DMS114 treated with DMSO at 0.1 percent for 48 hours (cell line): ENCODE results near the gene NOG.
A peak's percentile ranks its signal among the peaks of the same experiment; 100 is the strongest.

Experiments
- DNase-seq: peaks from one replicate; lab custom pipeline; 2025; ENCODE audit not compliant: unreplicated experiment; lab: John Stamatoyannopoulos, UW

NOG gene

GRCh38 chr17:56593646-56594319 lies at the start of gene NOG:
TSS of gene NOG (plus strand) at chr17:56593699. CDS start at chr17:56594224, 525 bp downstream.
- DNase-seq, result peak; percentile 71

- DNase-seq, result no peak
Measured at GRCh38 chr17:56545106-56545505, 48.4 kb upstream of the NOG start.

- no peak for DNase-seq
Measured at GRCh38 chr17:56545930-56546329, 47.6 kb upstream of the NOG start.

GRCh38 chr17:56548661-56549060 lies 44.8 kb upstream of the NOG start:
- no peak for DNase-seq

- DNase-seq, result no peak
Measured at GRCh38 chr17:56549501-56549900, 44.0 kb upstream of the NOG start.

GRCh38 chr17:56557682-56558081 lies 35.8 kb upstream of the NOG start:
- DNase-seq, result no peak

GRCh38 chr17:56558088-56558487 lies 35.4 kb upstream of the NOG start:
- DNase-seq, result no peak

- no peak for DNase-seq
Measured at GRCh38 chr17:56570199-56570598, 23.3 kb upstream of the NOG start.

GRCh38 chr17:56571456-56571855 lies 22.0 kb upstream of the NOG start:
- no peak for DNase-seq

GRCh38 chr17:56577190-56577842 lies 16.2 kb upstream of the NOG start:
- DNase-seq, result no peak

- no peak for DNase-seq
Measured at GRCh38 chr17:56577843-56578204, 15.7 kb upstream of the NOG start.

GRCh38 chr17:56581635-56582627 lies 11.6 kb upstream of the NOG start:
- no peak for DNase-seq

GRCh38 chr17:56583772-56584171 lies 9.7 kb upstream of the NOG start:
- no peak for DNase-seq

GRCh38 chr17:56587298-56587697 lies 6.2 kb upstream of the NOG start:
- DNase-seq, result no peak

GRCh38 chr17:56592487-56593085 lies 913 bp upstream of the NOG start:
- DNase-seq, result peak; percentile 73

- peak; percentile 73 for DNase-seq
Measured at GRCh38 chr17:56593086-56593645, 333 bp upstream of the NOG start.

GRCh38 chr17:56594320-56595107 lies 1.0 kb downstream of the NOG start:
- no peak for DNase-seq

- no peak for DNase-seq
Measured at GRCh38 chr17:56595108-56595418, 1.6 kb downstream of the NOG start.

- peak; percentile 15 for DNase-seq
Measured at GRCh38 chr17:56595831-56596690, 2.6 kb downstream of the NOG start.
